ENCODE data around the gene GFOD2. TPM values are rescaled to one million over a fixed set of nuclear protein-coding genes. Genes with fewer than 3 reads are reported as not detected.
"Not testable (repeated sequence)": the region's sequence is repeated elsewhere in the genome, so short reads cannot be mapped to it uniquely, and the experiment has no call there.

GFOD2 gene, protein sequence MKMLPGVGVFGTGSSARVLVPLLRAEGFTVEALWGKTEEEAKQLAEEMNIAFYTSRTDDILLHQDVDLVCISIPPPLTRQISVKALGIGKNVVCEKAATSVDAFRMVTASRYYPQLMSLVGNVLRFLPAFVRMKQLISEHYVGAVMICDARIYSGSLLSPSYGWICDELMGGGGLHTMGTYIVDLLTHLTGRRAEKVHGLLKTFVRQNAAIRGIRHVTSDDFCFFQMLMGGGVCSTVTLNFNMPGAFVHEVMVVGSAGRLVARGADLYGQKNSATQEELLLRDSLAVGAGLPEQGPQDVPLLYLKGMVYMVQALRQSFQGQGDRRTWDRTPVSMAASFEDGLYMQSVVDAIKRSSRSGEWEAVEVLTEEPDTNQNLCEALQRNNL
- total RNA-seq (2014; rRNA removed), result 15.9 and 17.4 TPM in 2 replicates
- polyA plus RNA-seq (2012), result 11.9 TPM

- DNase-seq (ENCODE audit: low read depth), result peak; percentile 87
Observed at GRCh38 chr16:67719048-67719777, at the start of gene GFOD2. Gene GFOD2 (minus strand): TSS chr16:67719316. CDS start chr16:67685715, 33,601 bp downstream.

DNA sequence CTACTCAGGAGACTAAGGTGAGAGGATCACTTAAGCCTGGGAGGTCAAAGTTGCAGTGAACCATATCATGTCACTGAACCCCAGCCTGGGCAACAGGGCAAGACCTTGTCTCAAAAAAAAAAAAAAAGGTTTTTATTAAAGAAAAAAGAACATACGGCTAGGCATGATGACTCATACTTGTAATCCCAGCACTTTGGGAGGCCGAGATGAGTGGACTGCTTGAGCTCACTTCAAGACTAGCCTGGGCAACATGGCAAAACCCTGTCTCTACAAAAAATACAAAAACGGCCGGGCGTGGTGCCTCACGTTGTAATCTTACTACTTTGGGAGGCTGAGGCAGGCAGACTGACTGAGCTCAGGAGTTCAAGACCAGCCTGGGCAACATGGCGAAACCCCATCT, 48.8 kb upstream of the GFOD2 start:
- peak; percentile 82 for DNase-seq (ENCODE audit: low read depth)

DNA sequence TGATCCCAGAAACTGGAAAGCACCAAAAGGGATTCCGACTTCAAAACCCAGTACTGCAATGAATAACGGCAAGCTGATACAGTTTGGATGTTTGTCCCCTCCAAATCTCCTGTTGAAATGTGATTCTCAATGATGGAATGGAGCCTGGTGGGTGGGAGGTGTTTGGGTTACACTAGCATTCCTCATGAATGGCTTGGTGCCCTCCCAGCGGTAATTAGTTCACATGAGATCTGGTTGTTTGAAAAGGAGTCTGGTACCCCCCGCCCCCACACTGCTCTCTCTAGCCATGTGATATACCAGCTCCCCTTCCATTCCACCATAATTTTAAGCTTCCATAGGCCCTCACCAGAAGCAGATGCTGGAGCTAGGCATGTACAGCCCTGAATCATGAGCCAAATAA, 47.2 kb upstream of the GFOD2 start:
- DNase-seq (ENCODE audit: low read depth), result no peak

GRCh38 chr16:67764158-67764667, 45.1 kb upstream of the GFOD2 start:
- DNase-seq (ENCODE audit: low read depth), result no peak

GRCh38 chr16:67763066-67763465, 44.0 kb upstream of the GFOD2 start:
- no peak for DNase-seq (ENCODE audit: low read depth)

GRCh38 chr16:67762385-67762784, 43.3 kb upstream of the GFOD2 start:
- no peak for DNase-seq (ENCODE audit: low read depth)

GRCh38 chr16:67761924-67762323, 42.8 kb upstream of the GFOD2 start:
- no peak for DNase-seq (ENCODE audit: low read depth)

- DNase-seq (ENCODE audit: low read depth), result no peak
Observed at GRCh38 chr16:67760956-67761230, 41.8 kb upstream of the GFOD2 start.

GRCh38 chr16:67760206-67760955, 41.3 kb upstream of the GFOD2 start:
- no peak for DNase-seq (ENCODE audit: low read depth)

DNA sequence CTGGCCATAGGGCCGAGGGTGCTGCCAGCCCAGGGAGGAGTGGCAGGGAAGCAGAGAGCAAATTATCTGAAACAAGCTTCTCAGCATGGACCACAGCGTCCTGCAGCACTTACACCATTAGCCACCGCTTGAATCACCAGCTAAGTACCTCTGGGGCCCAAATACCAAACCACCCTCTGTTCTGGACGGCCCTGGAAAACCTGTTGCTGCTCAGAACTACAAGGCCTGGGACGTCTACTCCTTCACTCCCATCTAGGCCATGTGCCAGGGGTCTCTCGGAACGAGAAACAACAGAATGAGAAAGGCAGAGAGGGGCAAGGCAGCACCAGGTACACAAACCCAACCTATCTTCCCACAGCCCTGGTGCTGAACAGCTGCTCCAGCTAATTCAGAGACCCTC, 39.9 kb upstream of the GFOD2 start:
- no peak for DNase-seq (ENCODE audit: low read depth)

DNA sequence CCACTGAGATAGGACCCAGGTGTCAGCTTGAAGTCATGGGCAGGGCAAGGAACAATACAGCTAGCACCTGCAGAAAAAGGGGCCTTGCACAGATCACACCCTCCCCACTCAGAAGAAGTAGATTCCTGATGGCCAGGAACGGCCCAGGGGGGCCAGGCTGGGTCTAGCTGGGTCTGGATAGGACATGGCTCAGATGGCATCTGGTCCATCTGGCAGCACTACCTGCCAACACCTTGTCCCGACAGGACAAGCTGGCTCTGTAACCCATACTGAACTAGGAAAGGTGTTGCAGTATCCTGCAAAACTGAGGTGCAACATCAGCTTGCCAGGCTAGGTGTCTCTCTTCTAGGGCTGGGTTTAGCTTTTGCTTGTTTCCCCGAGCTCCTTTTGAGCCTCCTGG, 38.9 kb upstream of the GFOD2 start:
- DNase-seq (ENCODE audit: low read depth), result no peak

GRCh38 chr16:67752641-67753040, 33.5 kb upstream of the GFOD2 start:
- no peak for DNase-seq (ENCODE audit: low read depth)

DNA sequence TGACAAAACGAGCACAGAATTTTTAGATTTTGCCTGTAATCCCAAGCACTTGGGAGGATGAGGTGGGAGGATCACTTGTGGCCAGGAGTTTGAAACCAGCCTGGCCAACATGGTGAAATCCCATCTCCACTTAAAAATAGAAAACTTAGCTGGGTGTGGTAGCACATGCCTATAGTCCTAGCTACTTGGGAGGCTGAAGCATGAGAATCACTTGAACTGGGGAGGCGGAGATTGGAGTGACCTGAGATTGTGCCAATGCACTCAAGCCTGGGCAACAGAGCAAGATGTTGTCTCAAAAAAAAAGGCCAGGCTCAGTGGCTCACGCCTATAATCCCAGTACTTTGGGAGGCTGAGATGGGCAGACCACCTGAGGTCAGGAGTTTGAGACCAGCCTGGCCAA, 32.2 kb upstream of the GFOD2 start:
- not testable (repeated sequence) for DNase-seq (ENCODE audit: low read depth)

DNA sequence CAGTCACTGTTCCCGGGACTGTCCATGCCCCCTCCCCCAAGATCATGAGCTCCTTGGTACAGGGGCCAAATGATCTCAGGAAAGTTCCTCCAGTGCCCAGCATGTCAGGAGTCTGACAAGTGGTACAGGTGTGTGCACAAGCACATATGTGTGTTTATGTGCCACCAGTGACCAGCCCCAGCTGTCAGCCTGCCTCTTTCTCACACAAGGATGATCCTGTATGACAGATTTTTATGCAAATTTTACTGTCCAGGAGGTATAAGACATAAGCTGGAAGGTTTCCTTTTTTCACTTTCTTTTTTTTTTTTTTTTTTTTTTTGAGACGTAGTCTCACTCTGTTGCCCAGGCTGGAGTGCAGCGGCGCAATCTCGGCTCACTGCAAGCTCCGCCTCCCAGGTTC, 31.4 kb upstream of the GFOD2 start:
- no peak for DNase-seq (ENCODE audit: low read depth)

- no peak for DNase-seq (ENCODE audit: low read depth)
Observed at GRCh38 chr16:67749436-67750078, 30.4 kb upstream of the GFOD2 start.

DNA sequence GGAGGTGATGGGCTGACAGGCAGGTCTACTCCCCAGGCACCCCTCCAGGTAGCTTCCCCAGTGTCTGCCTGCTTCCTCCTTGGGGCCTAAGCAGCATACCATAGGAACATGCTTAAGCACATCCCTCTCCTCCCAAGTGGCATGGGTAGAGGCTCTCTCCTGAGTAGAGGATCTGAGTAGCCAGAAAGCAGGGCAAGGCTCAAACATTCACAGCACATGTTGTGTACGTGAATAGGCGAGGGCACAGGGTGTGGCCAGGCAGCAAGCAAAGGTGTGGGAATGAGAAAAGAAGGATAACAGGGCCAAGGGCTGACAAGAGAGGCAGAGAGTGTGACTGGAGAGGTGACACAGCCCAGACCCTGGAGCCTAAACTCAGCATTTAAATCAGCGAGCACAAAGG, 29.7 kb upstream of the GFOD2 start:
- no peak for DNase-seq (ENCODE audit: low read depth)

DNA sequence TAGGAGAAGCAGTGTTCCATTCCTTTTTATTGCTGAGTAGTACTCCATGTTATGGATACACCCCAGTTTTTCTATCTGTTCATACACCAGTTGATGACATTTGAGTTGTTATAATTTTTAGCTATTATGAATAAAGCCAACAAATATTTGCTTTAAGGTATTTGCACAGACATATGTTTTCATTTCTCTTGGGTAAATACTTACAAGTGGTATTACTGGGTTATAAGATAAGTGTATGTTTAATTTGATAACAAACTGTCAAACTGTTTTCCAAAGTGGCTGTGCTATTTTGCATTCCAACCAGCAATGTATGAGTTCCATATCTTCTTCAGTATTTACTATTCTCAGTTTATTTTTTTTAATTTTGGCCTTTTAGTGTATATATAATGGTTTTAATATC, 27.7 kb upstream of the GFOD2 start:
- no peak for DNase-seq (ENCODE audit: low read depth)

GRCh38 chr16:67741118-67741517, 22.0 kb upstream of the GFOD2 start:
- DNase-seq (ENCODE audit: low read depth), result no peak

DNA sequence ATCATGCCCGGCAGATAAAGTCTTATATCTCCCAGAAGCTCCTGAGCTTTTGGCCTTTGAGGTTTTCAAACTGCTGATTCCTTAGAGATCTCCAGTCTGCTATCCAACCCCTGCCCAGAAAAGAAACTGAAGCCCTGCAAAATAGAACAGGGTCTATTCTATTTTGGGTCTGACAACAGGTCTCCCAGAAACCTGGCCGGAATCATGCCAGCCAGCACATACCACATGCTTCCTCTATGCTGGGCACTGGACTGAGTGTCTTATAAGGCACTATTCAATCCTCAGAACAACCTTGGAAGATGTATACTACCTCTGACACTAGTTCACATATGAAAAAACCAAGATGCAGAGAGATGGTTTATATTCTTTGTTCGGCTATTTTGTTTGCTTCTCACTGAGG, 21.3 kb upstream of the GFOD2 start:
- no peak for DNase-seq (ENCODE audit: low read depth)

DNA sequence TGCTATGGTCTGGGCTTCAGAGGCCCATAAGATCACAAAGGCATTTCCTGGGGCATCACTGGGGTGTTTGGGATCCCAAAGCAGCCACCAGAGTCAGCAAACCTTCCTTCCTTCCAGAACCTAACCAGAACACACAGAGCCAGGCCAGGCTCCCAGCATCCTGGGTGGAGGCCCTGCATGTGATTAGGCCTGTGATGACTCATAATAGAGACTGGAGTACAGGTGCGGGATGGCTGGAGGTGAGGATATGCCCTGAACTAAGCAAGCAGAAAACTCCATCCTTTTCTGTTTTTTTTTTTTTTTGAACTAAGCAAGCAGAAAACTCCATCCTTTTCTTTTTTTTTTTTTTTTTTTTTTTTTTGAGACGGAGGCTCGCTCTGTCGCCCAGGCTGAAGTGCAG, 17.7 kb upstream of the GFOD2 start:
- DNase-seq (ENCODE audit: low read depth), result no peak

DNA sequence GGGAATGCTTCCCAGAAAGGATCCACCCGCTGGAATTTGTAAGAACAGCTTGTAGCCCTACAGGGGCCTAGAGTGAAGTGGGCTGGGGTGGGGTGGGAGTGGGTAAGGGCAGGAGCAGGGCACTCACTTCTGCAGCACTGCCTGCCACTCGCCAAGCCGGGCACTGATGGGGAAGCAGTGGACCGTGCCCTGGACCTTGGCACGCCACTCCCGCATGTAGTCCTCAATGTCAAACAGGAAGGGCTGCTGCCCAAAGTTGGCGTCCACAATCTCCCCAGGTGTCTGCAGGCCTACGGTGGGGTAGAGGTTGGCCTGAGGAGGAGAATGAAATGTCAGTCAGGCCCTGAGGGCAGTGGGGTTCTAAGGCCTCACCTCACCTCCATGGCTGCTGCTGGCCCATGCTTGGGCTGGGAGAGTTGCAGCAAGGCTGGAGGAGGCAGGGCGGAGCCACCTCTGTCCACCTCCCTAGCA, 15.7 kb upstream of the GFOD2 start:
- no peak for DNase-seq (ENCODE audit: low read depth)

Data from LHCN-M2 (cell line).